Glutamatergic neuron (in vitro differentiated cells): Measurements from ENCODE around the gene NFE2. TPM values are rescaled to one million over a fixed set of nuclear protein-coding genes. Genes with fewer than 3 reads are reported as not detected.
A peak's percentile ranks its signal among the peaks of the same experiment; 100 is the strongest.
"Not testable (repeated sequence)": the region's sequence is repeated elsewhere in the genome, so short reads cannot be mapped to it uniquely, and the experiment has no call there.

Source experiments
- DNase-seq: peaks from one replicate; pipeline ENCODE4 v3.0.0; 2022
- H3K27ac Mint-ChIP-seq: one replicate; pipeline ENCODE4 v1.8.0; 2020; ENCODE audit warnings: mild to moderate bottlenecking, mixed read lengths, inconsistent platforms; ENCODE audit not compliant: unreplicated experiment
- H3K27me3 Mint-ChIP-seq: one replicate; pipeline ENCODE4 v1.8.0; 2020; ENCODE audit warnings: mild to moderate bottlenecking, moderate library complexity, mixed read lengths, inconsistent platforms; ENCODE audit not compliant: unreplicated experiment
- H3K36me3 Mint-ChIP-seq: one replicate; pipeline ENCODE4 v1.8.0; 2020; ENCODE audit warnings: mild to moderate bottlenecking, mixed read lengths, inconsistent platforms; ENCODE audit not compliant: unreplicated experiment
- H3K4me1 Mint-ChIP-seq: one replicate; pipeline ENCODE4 v1.8.0; 2020; ENCODE audit warnings: mild to moderate bottlenecking, low read depth, mixed read lengths, inconsistent platforms; ENCODE audit not compliant: unreplicated experiment
- H3K4me3 Mint-ChIP-seq: one replicate; pipeline ENCODE4 v1.8.0; 2020; ENCODE audit warnings: mild to moderate bottlenecking, mixed read lengths, inconsistent platforms; ENCODE audit not compliant: unreplicated experiment
- H3K9me3 Mint-ChIP-seq: one replicate; pipeline ENCODE4 v1.8.0; 2020; ENCODE audit warnings: mild to moderate bottlenecking, moderate library complexity, mixed read lengths, inconsistent platforms; ENCODE audit not compliant: unreplicated experiment
- CTCF ChIP-seq: fragments of 200-600 bp; sonication (generic); IDR thresholded peaks from one replicate; pipeline ENCODE4 v1.5.0; 2021; ENCODE audit not compliant: partially characterized antibody, unreplicated experiment
- total RNA-seq: library from RNA; stranded (reverse); fragmentation: NEBNext Ultra II Directional; extraction: Animal tissue kit (Norgen Biotek cat#: 25700); gene quantifications from one replicate; pipeline ENCODE4 v1.2.1, GENCODE V29; 2021; ENCODE audit not compliant: unreplicated experiment

NFE2 gene
- total RNA-seq, 1 donor from 2014 or later = not detected

GRCh38 chr12:54285150-54286041, 15.4 kb downstream of the NFE2 start:
- H3K4me3 Mint-ChIP-seq = no peak overlapping the region
- DNase-seq = no peak
- H3K27ac Mint-ChIP-seq = peak overlapping the region; percentile 66
- H3K4me1 Mint-ChIP-seq = peaks cover 45% of the 10 kb centered on the region
- H3K9me3 Mint-ChIP-seq = peaks cover 3% of the 10 kb centered on the region
- peaks cover 4% of the 10 kb centered on the region for H3K36me3 Mint-ChIP-seq
- TF ChIP-seq CTCF = peak; percentile 40
- H3K27me3 Mint-ChIP-seq = peaks cover 6% of the 10 kb centered on the region

- H3K4me3 Mint-ChIP-seq, DNase-seq, H3K36me3 Mint-ChIP-seq, H3K9me3 Mint-ChIP-seq, H3K27me3 Mint-ChIP-seq: not testable (repeated sequence)
- Mint-ChIP-seq H3K27ac (peak overlapping the region; percentile 52), H3K4me1 (peaks cover 45% of the 10 kb centered on the region)
Measured at GRCh38 chr12:54284070-54284780, 16.6 kb downstream of the NFE2 start.

GRCh38 chr12:54282949-54283593, 17.7 kb downstream of the NFE2 start:
- Mint-ChIP-seq H3K27me3 (peaks cover 6% of the 10 kb centered on the region), H3K9me3 (peaks cover 3% of the 10 kb centered on the region), H3K36me3 (peaks cover 4% of the 10 kb centered on the region), H3K4me1 (peaks cover 51% of the 10 kb centered on the region), H3K27ac (peak overlapping the region; percentile 31), H3K4me3 (no peak overlapping the region)
- no peak for DNase-seq
- TF ChIP-seq CTCF = no peak

- H3K27me3 Mint-ChIP-seq, H3K27ac Mint-ChIP-seq, H3K9me3 Mint-ChIP-seq, DNase-seq, H3K36me3 Mint-ChIP-seq, H3K4me3 Mint-ChIP-seq: not testable (repeated sequence)
- peaks cover 50% of the 10 kb centered on the region for H3K4me1 Mint-ChIP-seq
Measured at GRCh38 chr12:54281694-54282093, 19.1 kb downstream of the NFE2 start.

GRCh38 chr12:54281261-54281638, 19.6 kb downstream of the NFE2 start:
- not testable (repeated sequence) for DNase-seq, H3K4me3 Mint-ChIP-seq, H3K36me3 Mint-ChIP-seq, H3K27ac Mint-ChIP-seq, H3K27me3 Mint-ChIP-seq, H3K9me3 Mint-ChIP-seq
- peaks cover 50% of the 10 kb centered on the region for H3K4me1 Mint-ChIP-seq

- Mint-ChIP-seq H3K36me3 (no peaks in the 10 kb centered on the region), H3K4me1 (peaks cover 45% of the 10 kb centered on the region), H3K9me3 (no peaks in the 10 kb centered on the region), H3K27ac (no peak within 1 kb of the TSS), H3K27me3 (peaks cover 2% of the 10 kb centered on the region), H3K4me3 (no peak within 1 kb of the TSS)
- peak; percentile 87 for DNase-seq
- TF ChIP-seq CTCF = no peak
Measured at GRCh38 chr12:54280468-54281260, 20.2 kb downstream of the NFE2 start, which contains the start of gene HNRNPA1. HNRNPA1 (plus strand) TSS chr12:54280726; CDS start chr12:54280808, 82 bp downstream.
